OCI-M1 (cell line): ENCODE data around the gene TCL1B.
"Not testable (repeated sequence)": the region's sequence is repeated elsewhere in the genome, so short reads cannot be mapped to it uniquely, and the experiment has no call there.

Experiments used
- DNase-seq: peaks from one replicate; lab custom pipeline; 2025; lab: John Stamatoyannopoulos, UW

TCL1B gene

GRCh38 chr14:95703341-95703740 lies 17.1 kb downstream of the TCL1B start:
- no peak for DNase-seq

GRCh38 chr14:95703805-95704204 lies 17.6 kb downstream of the TCL1B start:
- no peak for DNase-seq

- no peak for DNase-seq
Measured at GRCh38 chr14:95705518-95705917, 19.3 kb downstream of the TCL1B start.

- DNase-seq, result no peak
Measured at GRCh38 chr14:95707327-95707726, 21.1 kb downstream of the TCL1B start.

- no peak for DNase-seq
Measured at GRCh38 chr14:95710106-95710505, 23.9 kb downstream of the TCL1B start.

GRCh38 chr14:95711476-95712176 lies 25.4 kb downstream of the TCL1B start:
- DNase-seq, result no peak

GRCh38 chr14:95712398-95712797 lies 26.2 kb downstream of the TCL1B start:
- DNase-seq, result no peak

- no peak for DNase-seq
Measured at GRCh38 chr14:95713596-95714371, 27.6 kb downstream of the TCL1B start, which contains the start of gene TCL1A. TCL1A (minus strand) TSS chr14:95714125; CDS start chr14:95714066, 59 bp downstream.

- DNase-seq, result no peak
Measured at GRCh38 chr14:95722525-95723190, 36.4 kb downstream of the TCL1B start.

- no peak for DNase-seq
Measured at GRCh38 chr14:95725685-95726336, 39.6 kb downstream of the TCL1B start.

- DNase-seq, result no peak
Measured at GRCh38 chr14:95727056-95727700, 41.0 kb downstream of the TCL1B start.

GRCh38 chr14:95729402-95730028 lies 43.3 kb downstream of the TCL1B start:
- not testable (repeated sequence) for DNase-seq

- no peak for DNase-seq
Measured at GRCh38 chr14:95730126-95730525, 43.9 kb downstream of the TCL1B start.

- DNase-seq, result no peak
Measured at GRCh38 chr14:95733212-95733611, 47.0 kb downstream of the TCL1B start.

GRCh38 chr14:95739356-95739755 lies 53.1 kb downstream of the TCL1B start:
- DNase-seq, result no peak

GRCh38 chr14:95741038-95741490 lies 54.8 kb downstream of the TCL1B start:
- DNase-seq, result no peak

GRCh38 chr14:95741781-95742180 lies 55.6 kb downstream of the TCL1B start:
- DNase-seq, result no peak
